ENCODE data around the gene DTYMK.

The DTYMK gene

DNA sequence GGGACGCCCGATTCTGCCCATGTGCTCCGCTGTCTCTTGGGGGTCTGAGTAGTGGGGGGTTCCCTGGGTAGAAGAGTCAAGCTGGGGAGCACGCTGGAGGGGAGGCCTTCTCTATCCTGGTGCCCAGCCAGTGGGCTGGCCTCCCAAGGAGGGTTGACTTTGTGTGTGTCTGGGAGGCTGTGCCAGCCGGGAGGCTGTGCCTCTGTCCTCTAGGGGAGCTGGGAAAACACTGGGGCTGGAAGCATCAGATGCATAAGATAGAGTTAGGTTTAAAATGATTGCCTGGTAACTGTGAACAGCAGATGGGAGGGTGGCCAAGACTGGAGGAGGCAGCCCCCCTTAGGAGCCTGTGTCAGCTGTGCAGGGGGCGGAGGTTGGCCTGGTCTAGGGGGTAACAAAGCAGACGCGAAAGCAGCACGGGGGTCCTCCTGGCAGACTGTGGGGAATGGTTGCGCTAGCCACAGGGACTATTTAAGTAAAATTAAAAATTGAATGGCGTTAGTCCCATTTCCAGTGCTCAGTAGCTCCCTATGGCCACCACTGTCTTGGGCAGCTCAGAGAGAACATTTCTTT is 16.5 kb upstream of the DTYMK start:
- DNase-seq = no peak

DNA sequence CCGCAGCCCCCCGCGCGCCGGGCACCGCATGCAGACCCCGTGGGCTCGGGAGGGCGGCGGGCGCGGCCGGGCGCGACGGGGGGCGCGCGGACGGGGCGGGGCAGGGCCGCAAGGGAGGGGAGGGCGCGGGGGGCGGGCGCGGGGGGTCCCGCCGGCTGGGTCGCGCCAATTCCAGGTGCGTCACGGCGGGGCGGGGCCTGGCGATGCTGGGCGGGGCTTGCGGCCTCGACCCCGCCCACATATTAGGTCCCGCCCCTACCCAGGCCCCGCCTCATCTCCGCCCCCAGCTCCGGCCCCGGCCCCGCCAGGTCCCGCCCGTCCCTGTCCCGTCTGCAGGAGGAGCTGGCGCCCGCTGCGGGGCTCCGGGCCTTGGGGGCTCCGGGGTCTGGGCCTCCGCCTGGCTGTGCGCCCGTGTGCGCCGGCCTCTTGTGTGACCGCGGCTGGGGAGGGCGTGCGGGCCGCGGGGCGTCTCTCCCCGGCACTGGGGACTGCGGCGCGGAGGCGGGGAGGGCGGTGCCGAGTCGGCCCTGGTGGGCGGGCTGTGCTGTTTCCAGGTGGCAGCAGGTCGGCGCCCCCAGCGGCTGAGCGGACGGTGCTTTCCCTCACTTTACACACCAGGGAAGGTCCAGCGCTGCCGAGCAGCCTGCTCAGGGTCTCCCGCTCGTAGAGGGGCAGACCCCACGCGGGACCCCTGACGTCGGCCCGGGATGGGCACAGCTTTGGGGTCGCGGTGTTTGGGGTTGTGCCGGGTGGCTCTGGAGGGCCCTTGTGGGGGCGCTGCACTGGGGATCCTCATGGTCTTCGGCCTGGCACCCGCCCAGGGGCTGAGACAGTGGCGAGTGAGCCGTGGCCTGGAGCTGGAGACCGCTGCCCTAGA is 15.8 kb upstream of the DTYMK start:
- peak; percentile 92 for DNase-seq

- DNase-seq = peak; percentile 98
Observed at GRCh38 chr2:241701399-241702154, 15.0 kb upstream of the DTYMK start, which contains the start of gene ING5. Gene ING5, plus strand, starts transcription at chr2:241702039. Its CDS starts 27 bp downstream, at chr2:241702066.

GRCh38 chr2:241701149-241701398 is 14.5 kb upstream of the DTYMK start:
- DNase-seq = no peak

GRCh38 chr2:241695651-241696050 is 9.0 kb upstream of the DTYMK start:
- no peak for DNase-seq

- no peak for DNase-seq
Observed at GRCh38 chr2:241692448-241692847, 5.8 kb upstream of the DTYMK start.

GRCh38 chr2:241690202-241690717 is 3.6 kb upstream of the DTYMK start:
- no peak for DNase-seq

DNA sequence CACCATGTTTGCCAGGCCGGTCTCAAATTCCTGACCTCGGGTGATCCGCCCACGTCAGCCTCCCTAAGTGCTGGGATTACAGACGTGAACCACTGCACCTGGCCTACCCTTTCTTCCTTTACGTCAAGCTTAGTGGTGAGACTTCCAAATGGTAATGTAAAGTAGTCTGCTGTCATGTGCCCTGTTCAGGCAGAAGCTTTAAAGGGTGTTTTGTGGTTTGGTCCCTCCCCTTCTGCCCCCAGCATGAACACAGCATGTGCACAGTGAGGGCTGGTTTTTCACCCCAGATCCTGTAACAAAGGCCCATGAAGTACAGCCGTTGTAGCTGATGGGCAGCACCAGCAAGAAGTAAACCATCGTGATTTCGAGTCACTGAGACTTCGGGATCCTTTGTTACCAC is 2.7 kb upstream of the DTYMK start:
- DNase-seq = peak; percentile 20

DNA sequence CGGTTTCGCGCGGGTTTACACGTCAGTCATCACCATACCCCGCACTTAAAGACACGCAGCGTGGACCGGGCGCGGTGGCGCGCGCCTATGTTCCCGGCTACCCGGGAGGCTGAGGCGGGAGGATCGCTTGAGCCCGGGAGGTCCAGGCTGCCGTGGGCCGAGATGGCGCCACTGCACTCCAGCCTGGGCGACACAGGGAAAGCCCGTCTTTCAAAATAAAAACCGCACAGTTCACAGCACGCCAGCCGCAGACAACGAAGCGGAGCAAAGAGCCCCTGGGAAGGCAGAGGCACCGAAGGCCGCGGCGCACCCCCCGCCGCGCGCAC is 328 bp downstream of the DTYMK start:
- DNase-seq = no peak

GRCh38 chr2:241680827-241681599 is 5.6 kb downstream of the DTYMK start:
- no peak for DNase-seq

- DNase-seq = no peak
Observed at GRCh38 chr2:241680044-241680443, 6.6 kb downstream of the DTYMK start.

GRCh38 chr2:241678784-241679540 is 7.7 kb downstream of the DTYMK start:
- no peak for DNase-seq

- DNase-seq = no peak
Observed at GRCh38 chr2:241678307-241678706, 8.3 kb downstream of the DTYMK start.

DNA sequence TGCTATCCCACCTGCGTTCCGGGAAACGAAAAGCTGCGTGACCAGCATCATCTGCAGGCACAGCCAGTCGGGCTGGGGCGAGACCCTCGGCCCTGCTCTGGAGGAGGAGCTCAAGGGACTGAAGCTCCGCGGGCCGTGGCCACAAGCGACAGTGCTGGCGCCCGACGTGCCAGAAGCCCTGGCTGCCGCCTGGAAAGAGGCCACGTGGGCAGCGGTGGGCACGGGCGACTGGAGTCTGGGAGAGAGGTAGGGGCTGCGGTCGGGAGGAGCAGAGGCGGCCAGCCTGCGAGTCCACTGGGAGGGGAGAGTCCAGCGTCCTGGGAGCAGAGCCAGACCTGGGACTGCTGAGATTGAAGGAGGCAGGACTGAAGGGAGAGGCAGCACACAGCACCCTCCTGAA is 9.2 kb downstream of the DTYMK start:
- no peak for DNase-seq

GRCh38 chr2:241676665-241677064 is 9.9 kb downstream of the DTYMK start:
- DNase-seq = no peak

- no peak for DNase-seq
Observed at GRCh38 chr2:241675885-241676284, 10.7 kb downstream of the DTYMK start.

GRCh38 chr2:241673797-241674725 is 12.6 kb downstream of the DTYMK start:
- no peak for DNase-seq

- no peak for DNase-seq
Observed at GRCh38 chr2:241673189-241673663, 13.4 kb downstream of the DTYMK start.

DNA sequence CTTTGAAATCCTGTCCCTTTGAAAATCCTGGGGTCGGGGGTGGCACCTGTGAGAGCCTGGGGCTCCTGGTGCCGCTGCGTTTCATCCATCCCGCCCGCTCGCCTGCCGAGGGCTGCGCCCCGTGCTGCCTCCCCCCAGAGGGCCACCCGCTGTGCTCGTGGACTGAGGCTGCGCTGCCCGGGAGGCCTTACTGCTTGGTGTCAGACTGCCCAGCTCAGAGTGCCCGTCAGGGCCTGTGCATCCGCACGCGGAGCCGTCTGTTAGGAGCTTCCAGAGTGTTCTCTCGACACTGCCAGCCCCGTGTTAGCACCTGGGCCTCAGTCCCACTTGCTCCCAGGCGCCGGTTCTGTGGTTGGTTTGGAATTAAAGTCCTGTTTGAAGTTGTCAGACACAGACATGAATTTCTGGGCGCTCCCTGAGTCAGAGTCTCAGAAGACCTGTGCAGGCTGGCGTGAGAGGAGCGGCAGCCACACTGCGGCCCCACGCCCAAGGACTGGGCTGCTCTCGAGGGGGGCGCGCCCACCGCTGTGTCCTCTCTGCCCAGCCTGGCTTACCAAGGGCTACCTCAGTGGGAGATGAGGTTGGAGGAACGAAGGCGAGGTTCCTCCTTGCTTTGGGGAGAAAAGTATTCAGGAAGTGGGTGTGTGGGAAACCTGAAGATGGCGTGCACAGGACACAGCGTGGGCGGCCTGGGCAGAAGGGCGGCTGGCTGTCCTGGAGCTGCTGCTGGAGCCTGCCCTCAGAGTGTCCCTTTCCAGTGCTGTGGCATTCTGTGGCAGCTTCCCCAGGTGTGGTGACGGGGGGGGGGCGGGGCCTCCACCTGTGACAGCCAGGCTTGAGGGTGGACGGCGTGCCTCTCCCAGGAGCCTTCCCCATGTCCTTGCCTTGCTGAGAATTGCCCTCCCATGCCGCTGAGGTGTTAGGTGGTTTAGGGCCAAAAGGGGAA is 14.1 kb downstream of the DTYMK start:
- DNase-seq = no peak

All from CD4-positive, alpha-beta T cell treated with Interleukin-6 for 4 hours (primary cell).